Retinal pigment epithelial cell (primary cell): ENCODE measurements around the gene RUNDC1.
A peak's percentile ranks its signal among the peaks of the same experiment; 100 is the strongest.
"Not testable (repeated sequence)": the region's sequence is repeated elsewhere in the genome, so short reads cannot be mapped to it uniquely, and the experiment has no call there.

Experiments used
- DNase-seq: peaks from one replicate; pipeline ENCODE4 v3.0.0-alpha.2; 2010; ENCODE audit warnings: low read depth
- H3K4me3 ChIP-seq: 2 replicates; pipeline ENCODE4 v1.5.1; 2011; ENCODE audit warnings: mild to moderate bottlenecking, low read length, control low read depth, moderate library complexity
- CTCF ChIP-seq: conservative IDR thresholded peaks from 2 replicates; pipeline ENCODE4 v1.5.1; 2011; ENCODE audit warnings: low read depth, low read length, control low read depth, inconsistent platforms

Gene RUNDC1

DNA sequence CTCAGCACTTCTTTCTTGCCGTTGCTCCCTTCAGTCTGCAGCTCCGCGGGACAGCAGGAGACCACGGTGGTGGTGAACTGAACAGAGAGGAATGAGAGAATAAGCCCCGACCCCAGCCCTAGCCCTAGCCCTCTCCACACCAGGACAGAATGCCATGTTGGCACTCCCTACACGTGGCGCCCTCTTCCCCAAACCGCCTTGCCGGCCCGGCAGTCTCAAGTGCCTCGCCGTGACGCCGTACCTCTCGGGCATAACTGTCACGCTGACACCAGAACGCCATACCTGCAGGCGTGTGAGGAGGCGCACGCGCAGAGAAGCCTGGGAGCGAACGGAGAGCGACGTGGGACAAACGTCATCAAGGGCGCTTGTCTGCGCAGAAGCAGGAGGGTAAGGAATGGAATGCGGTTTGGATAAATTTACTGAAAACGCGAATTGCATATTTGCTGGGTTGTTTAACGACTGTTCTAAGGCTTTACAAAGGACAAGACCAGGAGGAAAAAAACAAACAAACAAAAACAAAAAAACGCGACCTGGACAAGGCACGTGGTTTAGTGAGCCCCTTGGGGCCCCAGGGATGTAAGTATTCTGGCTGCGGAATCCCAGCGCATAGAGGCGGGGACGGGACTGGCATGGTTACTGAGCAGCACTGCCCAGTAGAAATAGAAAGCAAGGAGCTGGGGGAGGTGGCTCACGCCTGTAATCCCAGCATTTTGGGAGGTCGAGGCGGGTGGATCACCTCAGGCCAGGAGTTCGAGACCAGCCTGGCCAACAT, 16.0 kb upstream of the RUNDC1 start, which contains the start of gene AARSD1:
Gene AARSD1 (minus strand): TSS at position 294 of the 772 bp plus-strand sequence. CDS start 14 bp downstream, at position 280.
- no peak for TF ChIP-seq CTCF
- DNase-seq = peak; percentile 81
- H3K4me3 ChIP-seq = peak within 1 kb of the TSS; percentile 87

DNA sequence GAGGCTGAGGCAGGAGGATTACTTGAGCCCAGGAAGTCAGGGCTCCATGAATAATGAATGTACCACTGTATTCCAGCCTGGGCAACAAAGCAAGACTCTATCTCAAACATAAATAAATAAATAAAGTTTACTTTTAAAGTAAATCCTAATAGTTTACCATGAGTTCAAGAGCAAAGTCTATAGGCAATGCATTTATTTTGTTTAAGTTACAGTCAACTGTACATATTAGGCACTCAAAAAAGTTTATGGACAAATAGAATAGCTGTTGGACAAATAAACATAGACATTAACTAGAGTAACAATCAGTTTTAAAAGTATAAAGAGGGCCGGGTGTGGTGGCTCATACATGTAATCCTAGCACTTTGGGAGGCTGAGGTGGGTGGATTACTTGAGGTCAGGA, 12.4 kb upstream of the RUNDC1 start:
- no peak overlapping the region for H3K4me3 ChIP-seq
- no peak for TF ChIP-seq CTCF
- DNase-seq = no peak

DNA sequence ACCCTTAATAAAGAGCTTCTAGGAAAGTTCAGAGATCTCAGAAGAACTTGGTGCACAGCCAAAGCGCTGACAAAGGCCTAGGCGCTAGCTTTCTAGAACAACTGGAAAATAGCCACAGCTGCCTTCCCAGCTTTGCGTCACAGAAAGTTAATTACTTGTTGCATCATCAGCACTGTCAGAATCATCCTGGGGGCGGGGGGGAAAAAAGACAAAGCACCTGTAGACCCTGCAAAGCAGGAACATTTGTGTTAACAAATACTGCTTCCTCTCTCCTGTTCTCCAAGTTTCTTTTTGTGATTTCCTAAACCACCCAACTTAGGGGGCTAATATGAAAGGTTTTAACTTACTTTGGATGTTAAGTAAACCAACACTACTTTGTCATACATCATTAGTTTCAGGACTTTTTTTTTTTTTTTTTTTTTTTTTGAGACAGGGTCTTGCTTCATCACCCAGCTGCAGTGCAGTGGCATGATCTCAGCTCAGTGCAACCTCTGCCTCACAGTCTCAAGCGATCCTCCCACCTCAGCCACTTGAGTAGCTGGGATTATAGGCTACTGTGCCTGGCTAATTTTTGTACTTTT, 11.3 kb upstream of the RUNDC1 start:
- no peak for DNase-seq
- no peak for TF ChIP-seq CTCF

GRCh38 chr17:42971589-42971988, 8.8 kb upstream of the RUNDC1 start:
- H3K4me3 ChIP-seq = no peak overlapping the region
- no peak for DNase-seq
- TF ChIP-seq CTCF = no peak

More for the DNA sequence above, 11.3 kb upstream of the RUNDC1 start:
- no peak overlapping the region for H3K4me3 ChIP-seq

GRCh38 chr17:42973323-42973722, 7.0 kb upstream of the RUNDC1 start:
- H3K4me3 ChIP-seq, DNase-seq: not testable (repeated sequence)

GRCh38 chr17:42975265-42975664, 5.1 kb upstream of the RUNDC1 start:
- no peak for DNase-seq
- no peak for TF ChIP-seq CTCF
- no peak overlapping the region for H3K4me3 ChIP-seq

DNA sequence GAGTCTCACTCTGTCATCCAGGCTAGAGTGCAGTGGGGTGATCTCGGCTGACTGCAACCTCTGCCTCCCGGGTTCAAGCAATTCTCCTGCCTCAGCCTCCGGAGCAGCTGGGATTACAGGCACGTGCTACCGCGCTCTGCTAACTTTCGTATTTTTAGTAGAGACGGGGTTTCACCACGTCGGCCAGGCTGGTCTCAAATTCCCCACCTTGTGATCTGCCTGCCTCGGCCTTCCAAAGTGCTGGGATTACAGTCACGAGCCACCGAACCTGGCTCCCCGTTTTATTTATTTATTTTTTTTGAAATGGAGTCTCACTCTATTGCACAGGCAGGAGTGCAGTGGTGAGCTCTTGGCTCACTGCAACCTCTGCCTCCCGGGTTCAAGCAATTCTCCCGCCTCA, 4.7 kb upstream of the RUNDC1 start:
- not testable (repeated sequence) for DNase-seq, H3K4me3 ChIP-seq

- no peak for DNase-seq
- H3K4me3 ChIP-seq = peak within 1 kb of the TSS; percentile 84
- TF ChIP-seq CTCF = no peak
Measured at GRCh38 chr17:42979511-42980273, 673 bp upstream of the RUNDC1 start, which contains the start of gene PTGES3L. Gene PTGES3L, minus strand, starts transcription at chr17:42980080. Its CDS starts 27 bp downstream, at chr17:42980053.
